Measurements from ENCODE around the gene EARS2.
"Not testable (repeated sequence)": the region's sequence is repeated elsewhere in the genome, so short reads cannot be mapped to it uniquely, and the experiment has no call there.

The EARS2 gene

DNA sequence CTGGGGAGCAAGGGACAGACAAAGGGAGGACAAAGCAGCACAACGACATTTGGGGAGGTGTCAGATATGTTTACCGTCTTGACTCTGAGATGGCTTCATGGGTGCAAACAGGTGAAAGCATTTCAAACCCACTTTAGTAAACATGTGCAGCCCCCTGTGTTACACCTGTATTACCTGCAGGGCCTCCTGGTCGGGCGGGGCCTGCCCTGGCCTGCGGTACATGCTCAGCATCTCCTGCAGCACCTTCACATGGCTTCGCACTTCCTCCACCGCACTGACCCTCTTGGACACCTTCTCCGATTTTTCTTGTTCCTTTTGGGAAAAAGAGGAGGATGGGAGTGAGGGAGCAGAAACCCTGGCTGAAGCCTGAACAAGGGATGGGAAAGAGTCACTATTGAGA is 71.3 kb downstream of the EARS2 start:
- TF ChIP-seq, protein P1, sequence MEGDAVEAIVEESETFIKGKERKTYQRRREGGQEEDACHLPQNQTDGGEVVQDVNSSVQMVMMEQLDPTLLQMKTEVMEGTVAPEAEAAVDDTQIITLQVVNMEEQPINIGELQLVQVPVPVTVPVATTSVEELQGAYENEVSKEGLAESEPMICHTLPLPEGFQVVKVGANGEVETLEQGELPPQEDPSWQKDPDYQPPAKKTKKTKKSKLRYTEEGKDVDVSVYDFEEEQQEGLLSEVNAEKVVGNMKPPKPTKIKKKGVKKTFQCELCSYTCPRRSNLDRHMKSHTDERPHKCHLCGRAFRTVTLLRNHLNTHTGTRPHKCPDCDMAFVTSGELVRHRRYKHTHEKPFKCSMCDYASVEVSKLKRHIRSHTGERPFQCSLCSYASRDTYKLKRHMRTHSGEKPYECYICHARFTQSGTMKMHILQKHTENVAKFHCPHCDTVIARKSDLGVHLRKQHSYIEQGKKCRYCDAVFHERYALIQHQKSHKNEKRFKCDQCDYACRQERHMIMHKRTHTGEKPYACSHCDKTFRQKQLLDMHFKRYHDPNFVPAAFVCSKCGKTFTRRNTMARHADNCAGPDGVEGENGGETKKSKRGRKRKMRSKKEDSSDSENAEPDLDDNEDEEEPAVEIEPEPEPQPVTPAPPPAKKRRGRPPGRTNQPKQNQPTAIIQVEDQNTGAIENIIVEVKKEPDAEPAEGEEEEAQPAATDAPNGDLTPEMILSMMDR (conservative IDR thresholded peaks at IDR 0.05; ENCODE audit: control insufficient read depth, insufficient read depth, low read depth, low read length) = no peak

DNA sequence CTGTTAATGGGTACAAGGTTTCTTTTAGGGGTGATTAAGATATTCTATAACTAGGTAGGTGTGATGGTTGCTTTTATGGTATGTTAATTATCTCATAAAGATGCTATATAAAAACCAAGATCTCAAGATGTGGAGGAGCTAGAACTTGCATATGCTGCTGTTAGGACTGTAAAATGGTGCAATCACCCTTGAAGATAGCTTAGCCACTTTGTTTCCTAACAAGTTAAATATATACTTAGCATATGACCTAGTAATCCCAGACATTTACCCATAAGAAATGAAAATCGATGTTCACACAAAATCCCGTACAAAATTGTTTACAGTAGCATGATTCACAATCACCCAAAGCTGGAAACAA is 71.9 kb downstream of the EARS2 start:
- H3K4me3 ChIP-seq (ENCODE audit: control insufficient read depth, low read depth, low read length) = no peak overlapping the region
- DNase-seq (ENCODE audit: low read depth) = no peak
- TF ChIP-seq, protein P1 (conservative IDR thresholded peaks at IDR 0.05; ENCODE audit: control insufficient read depth, insufficient read depth, low read depth, low read length) = no peak

More for the DNA sequence above, 71.3 kb downstream of the EARS2 start:
- no peak for DNase-seq (ENCODE audit: low read depth)
- H3K4me3 ChIP-seq (ENCODE audit: control insufficient read depth, low read depth, low read length) = no peak overlapping the region

DNA sequence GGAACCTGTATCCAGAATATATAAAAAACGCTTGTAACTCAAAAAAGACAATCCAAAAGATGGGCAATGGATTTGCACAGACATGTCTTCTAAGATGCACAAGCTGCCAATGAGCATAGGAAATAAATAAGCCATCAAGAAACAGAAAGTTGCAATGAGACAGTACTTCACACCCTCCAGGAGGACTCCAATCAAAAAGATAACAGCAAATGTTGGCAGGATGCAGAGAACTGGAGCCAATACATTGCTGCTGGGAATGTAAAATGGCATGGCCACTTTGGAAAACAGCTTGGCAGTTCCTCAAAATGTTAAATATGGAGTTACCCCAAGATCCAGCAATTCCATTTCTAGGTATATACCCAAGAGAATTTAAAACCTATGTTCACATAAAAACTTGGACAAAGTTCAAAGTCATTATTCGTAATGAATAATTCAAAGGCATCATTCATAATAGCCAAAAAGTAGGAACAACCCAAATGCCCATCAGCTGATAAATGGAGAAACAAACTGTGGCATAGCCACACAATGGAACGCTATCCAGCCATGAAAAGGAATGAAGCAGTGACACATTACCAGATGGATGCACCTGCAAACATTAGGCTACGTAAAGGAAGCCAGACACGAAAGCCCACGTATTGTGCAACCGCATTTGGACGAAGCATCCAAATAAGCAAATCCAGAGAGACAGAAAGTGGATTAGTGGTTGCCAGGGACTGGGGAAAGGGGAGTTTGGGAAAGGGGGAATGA is 72.5 kb downstream of the EARS2 start:
- DNase-seq (ENCODE audit: low read depth) = no peak
- TF ChIP-seq, protein P1 (conservative IDR thresholded peaks at IDR 0.05; ENCODE audit: control insufficient read depth, insufficient read depth, low read depth, low read length) = no peak
- no peak overlapping the region for H3K4me3 ChIP-seq (ENCODE audit: control insufficient read depth, low read depth, low read length)

DNA sequence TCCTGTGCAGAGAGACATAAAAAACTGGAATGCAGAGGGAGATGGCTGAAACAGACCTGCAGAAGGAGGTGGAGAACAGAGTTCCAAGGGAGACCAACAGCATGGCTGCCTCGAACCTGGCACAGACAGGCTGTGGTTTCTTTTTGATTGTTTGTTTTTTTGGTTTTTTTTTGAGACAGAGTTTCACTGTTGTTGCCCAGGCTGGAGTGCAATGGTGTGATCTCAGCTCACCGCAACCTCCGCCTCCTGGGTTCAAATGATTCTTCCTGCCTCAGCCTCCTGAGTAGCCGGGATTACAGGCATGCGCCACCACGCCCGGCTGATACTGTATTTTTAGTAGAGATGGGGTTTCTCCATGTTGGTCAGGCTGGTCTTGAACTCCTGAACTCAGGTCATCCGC is 73.7 kb downstream of the EARS2 start:
- H3K4me3 ChIP-seq (ENCODE audit: control insufficient read depth, low read depth, low read length); DNase-seq (ENCODE audit: low read depth): not testable (repeated sequence)

DNA sequence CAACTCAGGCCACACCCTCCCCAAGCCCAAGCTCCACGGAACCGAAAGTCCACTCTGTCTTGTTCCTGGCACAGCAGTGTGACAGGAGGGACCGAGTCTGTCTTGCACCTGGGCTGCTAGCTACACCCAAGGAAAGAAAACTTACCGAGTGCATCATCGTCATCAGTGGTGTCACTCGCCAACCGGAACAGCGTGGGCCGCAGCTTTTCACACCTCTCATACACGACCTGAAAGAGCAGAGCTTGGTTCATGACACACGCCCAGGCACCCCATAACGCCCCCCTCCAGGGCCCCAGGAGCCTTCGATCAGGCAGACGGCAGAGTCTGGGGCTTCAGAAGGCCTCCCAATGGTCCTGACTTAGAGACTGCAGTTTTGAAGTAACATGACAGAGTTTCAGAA is 74.4 kb downstream of the EARS2 start:
- TF ChIP-seq, protein P1 (conservative IDR thresholded peaks at IDR 0.05; ENCODE audit: control insufficient read depth, insufficient read depth, low read depth, low read length) = no peak
- DNase-seq (ENCODE audit: low read depth) = no peak
- no peak overlapping the region for H3K4me3 ChIP-seq (ENCODE audit: control insufficient read depth, low read depth, low read length)

DNA sequence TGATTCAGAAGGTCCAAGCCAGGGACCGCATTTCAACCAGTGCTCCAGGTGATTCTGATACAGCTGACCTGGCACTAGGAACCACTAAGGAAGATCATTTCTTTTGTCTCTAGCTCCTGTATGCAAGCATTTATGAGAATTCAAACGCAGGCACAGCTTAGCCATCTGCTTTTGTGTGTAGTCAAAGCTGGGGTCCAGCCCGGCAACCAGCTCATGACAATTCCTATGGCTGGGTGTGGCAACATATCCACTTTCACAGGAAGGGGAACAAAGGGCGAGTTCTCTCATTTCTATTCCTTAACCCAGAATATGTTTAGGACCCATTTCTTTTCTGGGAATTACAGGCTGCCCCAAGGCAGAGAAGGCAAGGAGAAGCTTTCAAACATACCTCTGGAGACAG is 76.9 kb downstream of the EARS2 start:
- TF ChIP-seq, protein P1 (conservative IDR thresholded peaks at IDR 0.05; ENCODE audit: control insufficient read depth, insufficient read depth, low read depth, low read length) = no peak
- H3K4me3 ChIP-seq (ENCODE audit: control insufficient read depth, low read depth, low read length) = no peak overlapping the region
- DNase-seq (ENCODE audit: low read depth) = no peak

DNA sequence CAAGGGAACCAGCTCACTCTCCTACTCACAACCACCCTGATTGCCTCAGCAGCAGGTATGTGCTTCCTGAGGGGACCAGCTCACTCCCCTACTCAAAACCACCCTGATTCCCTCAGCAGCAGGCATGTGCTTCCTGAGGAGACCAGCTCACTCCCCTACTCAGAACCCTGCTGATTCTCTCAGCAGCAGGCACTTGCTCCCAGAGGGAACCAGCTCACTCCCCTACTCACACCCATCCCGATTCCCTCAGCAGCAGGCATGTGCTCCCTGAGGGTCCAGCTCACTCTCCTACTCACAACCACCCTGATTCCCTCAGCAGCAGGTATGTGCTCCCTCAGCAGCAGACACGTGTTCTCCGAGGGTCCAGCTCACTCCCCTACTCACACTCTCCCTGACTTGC is 78.0 kb downstream of the EARS2 start:
- no peak for DNase-seq (ENCODE audit: low read depth)
- TF ChIP-seq, protein P1 (conservative IDR thresholded peaks at IDR 0.05; ENCODE audit: control insufficient read depth, insufficient read depth, low read depth, low read length) = no peak
- H3K4me3 ChIP-seq (ENCODE audit: control insufficient read depth, low read depth, low read length) = no peak overlapping the region
